ENCODE data around the gene CABS1.

Gene CABS1

DNA sequence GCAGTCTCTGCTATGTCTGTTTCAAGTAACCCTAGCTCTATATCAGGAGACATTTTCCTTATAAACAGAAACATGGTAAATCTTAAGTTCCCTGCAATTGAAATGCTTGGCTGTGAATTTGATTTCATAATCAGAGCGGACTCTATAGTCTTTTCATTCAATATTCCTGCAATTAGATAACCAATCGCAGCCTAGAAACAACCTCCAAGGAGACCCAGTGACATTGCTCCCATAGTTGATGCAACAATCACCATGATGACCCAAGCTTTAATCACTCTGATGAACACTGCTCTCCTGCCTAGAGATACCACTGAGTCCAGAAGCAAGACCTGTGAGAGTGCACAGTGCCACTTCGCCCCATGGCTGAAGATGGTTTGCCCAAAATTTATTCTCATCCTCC is at the start of gene CABS1:
Gene CABS1 (plus strand): TSS at position 301 of the 400 bp plus-strand sequence. CDS start 59 bp downstream, at position 360.
- DNase-seq (ENCODE audit: low spot score), result no peak

DNA sequence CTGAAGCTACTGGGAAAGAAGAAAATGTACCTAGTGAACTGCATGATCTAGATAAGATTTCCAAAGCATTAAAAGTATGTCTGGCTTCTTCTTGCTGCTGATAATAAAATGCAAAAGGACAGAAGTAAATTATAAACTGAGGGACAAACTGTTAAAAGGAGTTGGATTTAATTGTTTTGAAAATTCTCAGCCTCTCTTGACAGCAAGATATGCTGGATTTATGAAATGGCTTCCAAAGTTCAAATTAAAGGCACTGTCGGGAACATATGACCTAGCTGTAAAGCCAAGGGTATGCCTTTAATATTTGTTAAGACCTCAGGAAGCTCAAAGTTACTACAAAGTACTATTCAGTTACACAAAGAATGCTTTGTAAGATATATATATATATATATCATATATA is 46.1 kb upstream of the CABS1 start:
- DNase-seq (ENCODE audit: low spot score), result no peak

DNA sequence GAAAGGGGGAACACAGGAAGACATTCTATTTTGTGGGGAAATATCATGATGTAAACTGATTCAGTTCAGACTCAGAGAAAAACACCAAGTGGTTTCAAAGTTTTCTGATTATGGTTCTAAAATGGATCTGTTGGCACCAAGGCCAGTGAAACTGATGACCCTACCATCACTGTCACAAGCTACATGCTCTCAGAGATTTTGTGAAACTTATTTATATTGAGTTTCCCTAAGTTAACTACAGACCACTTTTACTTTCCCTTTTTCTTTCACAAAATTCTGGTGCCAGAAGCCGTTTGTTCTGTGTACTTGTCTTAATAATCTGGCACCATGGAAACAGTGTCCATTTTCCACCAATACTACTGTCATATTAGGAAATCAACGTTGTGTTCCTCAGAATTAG is 43.4 kb upstream of the CABS1 start:
- no peak for DNase-seq (ENCODE audit: low spot score)

DNA sequence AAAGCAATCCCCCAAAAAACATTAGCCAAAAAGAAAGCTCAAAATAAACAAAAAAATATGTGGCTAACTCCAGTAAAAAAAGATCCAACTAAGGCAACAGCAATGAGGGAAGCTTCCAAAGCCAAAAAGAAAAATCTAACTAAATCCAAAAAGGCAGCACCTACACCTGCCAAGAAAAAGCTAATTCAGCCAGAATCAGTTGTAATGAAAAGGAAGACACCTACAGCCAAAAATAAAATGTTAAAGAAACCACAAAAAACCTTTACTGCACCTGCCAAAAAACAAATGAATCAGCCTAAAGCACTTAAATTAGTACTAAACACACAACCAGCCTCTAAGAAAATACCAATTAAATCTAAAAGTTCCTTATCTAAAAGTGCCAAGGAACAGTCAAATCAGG is 37.2 kb upstream of the CABS1 start:
- DNase-seq (ENCODE audit: low spot score), result no peak

DNA sequence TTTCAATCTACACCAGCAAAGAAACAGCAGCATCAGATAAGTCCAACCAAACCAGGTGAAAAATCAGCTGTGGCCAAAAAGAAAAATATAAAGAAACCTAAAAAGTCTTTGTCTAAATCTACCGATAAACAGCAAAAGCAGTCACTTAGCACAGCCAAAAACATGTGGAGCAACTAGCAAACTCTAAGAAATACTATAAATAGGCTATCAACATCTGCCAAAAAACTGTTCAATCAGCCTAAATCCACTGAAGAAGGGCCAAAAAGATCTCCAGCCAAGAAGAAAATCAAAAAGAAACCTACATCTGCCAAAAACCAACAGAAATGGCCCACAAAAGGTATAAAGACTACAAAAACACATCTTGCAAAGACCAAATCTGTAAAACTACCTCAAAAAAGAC is 36.7 kb upstream of the CABS1 start:
- no peak for DNase-seq (ENCODE audit: low spot score)

DNA sequence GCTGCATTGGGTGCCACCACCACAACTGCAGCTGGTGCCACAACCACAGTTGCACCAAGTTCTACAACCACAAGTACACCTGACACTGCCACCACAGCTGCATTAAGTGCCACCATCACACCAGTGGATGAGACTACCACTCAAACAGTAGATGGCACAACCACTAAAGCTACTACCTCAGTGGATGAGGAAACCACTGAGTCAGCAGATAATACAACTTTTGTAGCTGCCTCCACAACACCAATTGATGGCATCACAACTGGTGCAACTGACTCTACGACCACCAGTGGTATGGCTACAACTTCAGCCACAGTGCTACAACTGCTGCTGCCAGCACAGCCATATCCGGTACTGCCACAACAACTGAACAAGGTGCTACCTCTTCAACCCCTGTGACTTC is 35.1 kb upstream of the CABS1 start:
- no peak for DNase-seq (ENCODE audit: low spot score)

DNA sequence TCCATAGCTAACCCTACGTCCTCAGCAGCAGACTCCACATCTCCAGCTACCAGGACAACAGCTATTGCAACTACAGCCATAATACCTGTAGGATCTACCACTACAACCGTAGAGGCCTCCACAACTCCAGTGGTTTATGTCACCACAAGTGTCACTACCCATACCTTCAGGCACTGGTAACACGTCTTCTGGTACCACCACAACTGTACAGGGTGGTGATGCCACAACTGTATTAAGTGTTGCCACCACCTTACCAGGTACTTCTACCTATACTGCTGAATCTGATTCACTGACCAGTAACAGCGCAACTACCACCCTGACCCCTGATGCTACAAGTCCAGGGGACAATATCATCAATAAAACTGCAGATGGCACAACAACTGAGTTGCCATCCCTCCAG is 34.6 kb upstream of the CABS1 start:
- no peak for DNase-seq (ENCODE audit: low spot score)

DNA sequence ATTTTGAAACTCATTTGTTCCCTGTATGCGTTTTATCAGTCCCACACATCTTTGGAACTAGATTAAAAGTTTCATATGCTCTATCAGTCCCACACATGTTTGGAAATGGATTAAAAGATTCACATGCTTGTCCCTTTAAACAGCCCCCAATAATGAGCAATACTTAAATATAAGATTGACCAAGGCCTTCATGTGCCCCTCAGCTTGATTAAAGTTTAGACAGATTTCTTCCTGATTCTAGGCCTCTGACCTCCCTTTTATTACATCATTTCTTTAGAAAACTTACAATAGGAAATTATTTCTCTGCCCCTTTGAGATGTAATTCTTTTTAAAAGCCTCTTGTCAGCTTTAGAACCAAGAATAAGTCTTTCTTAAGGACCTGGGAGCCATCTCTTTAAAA is 31.7 kb upstream of the CABS1 start:
- no peak for DNase-seq (ENCODE audit: low spot score)

DNA sequence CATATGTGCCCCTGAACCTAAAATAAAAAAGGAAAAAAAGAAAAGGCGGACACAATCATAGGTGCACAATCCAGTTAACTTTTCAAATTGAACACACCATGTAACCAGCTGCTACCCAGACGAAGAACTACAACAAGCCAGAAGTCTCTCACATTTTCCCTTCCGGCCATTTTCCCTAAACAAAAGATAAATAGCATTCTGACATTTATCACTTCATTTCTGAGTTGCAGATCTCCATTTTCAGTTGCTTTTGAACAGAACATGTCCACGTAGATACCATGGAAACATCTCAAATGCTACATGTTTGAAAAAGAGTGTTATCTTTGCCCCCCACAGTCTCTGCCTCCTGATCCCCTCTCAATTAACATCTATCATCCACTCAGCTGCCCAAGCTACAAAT is 29.2 kb upstream of the CABS1 start:
- no peak for DNase-seq (ENCODE audit: low spot score)

DNA sequence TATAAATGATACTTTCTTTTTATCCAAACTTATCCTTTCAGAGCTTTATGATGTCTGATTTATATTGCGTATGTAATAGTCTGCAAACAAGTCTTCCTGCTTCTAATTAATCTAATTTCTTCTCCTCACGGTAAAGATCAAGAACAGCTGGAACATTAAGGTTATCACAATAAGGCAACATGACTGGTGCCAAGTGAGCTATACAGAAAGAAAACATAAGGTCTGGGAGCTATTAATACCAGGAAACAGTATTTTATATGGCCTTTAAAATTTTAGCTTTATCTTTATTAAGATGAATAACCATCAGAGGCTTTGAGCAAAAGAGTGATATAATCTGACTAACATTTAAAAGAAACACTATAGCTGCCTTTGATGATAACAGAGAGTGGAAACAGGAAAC is 28.7 kb upstream of the CABS1 start:
- DNase-seq (ENCODE audit: low spot score), result no peak

DNA sequence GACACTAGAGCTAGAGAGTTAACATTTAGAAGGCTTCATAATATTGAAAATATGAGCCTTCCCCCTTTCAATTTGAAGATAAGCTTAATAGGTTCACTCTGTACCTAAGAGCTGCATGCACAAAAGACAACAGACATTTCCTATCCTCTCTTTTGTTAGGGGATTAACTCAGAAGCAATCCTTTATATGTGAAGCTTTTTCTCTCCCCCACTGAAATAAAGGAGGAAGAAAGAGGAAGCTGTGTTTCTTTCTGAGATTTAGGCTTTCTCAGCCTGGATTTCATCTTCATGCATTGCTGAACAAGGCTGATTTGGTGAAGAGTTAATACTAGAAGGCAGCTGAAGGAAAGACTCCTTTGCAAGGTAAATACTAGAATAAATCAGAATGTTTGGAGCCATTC is 21.0 kb upstream of the CABS1 start:
- no peak for DNase-seq (ENCODE audit: low spot score)

DNA sequence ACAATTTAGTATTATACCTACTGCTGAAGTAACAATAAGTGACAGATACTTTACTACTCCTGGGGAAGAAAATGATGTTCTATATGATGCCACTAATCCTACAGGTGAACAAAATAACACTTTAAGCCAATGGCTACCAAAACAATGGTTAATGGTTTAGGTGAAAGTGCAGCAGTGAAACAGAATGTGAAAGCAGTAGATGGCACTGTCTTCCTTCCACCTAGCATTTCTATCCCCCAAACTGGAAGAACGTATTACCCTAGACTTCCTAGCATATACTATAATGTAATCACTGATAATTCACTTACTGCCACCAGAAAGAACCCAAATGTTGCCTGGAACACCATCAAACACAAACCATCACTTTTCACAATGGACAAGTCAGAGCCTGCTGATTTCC is 18.9 kb upstream of the CABS1 start:
- DNase-seq (ENCODE audit: low spot score), result no peak

DNA sequence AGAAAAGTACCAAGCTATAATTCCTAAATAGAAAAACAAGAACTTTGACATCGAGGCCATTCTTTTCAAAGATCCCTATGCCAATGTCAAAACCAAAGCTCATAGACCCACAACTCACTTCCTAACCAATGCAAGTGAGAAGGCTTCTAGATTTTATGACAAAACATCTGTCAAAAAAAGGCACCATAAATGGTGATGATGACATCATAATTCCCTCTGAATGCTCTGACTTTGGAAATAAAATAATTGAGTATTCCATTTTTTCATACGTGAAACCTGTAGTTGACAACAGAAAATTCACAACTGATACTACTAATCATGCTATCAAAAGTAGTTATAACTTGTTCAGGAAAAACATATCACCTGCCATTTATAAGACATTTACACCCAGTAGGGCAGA is 8.7 kb upstream of the CABS1 start:
- DNase-seq (ENCODE audit: low spot score), result no peak

DNA sequence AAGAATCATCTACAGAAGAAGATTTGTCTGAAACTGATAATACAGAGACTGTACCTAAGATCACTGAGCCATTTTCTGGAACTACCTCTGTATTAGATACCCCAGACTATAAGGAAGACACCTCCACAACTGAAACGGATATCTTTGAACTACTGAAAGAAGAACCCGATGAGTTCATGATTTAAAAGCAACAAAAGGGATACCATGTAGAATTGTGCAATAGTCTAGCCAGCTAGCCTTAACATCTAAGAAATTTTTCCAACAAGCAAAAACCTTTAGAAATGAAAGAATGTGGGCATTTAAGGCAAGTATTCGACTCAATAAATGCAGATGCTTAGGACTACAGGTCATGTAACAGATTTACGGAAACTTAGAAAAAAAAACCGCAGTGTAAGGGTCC is 1.3 kb downstream of the CABS1 start:
- DNase-seq (ENCODE audit: low spot score), result no peak

DNA sequence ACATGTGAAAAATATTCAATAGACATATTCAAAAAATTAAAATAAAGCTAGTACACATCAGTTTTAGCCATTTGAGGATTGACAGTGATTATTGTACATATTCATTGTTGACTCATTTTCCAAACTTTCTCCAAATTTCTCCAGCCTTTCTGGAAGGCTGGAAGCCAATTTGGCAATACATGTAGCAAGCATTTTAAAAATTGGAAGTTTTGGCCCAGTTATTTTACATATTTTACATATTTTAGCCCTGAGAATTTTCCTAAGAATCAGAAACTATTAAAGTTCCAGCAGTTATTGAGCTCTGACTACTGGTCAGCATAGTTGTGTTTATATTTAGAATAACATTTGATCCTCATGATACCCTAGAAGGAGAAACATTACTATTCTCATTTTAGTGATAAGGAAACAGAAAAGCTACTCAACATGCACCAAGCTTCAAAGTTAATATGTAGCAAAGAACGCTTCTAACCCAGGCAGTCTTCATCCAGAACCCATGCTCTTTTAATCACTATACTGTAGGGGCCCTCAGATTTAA is 3.2 kb downstream of the CABS1 start:
- no peak for DNase-seq (ENCODE audit: low spot score)

DNA sequence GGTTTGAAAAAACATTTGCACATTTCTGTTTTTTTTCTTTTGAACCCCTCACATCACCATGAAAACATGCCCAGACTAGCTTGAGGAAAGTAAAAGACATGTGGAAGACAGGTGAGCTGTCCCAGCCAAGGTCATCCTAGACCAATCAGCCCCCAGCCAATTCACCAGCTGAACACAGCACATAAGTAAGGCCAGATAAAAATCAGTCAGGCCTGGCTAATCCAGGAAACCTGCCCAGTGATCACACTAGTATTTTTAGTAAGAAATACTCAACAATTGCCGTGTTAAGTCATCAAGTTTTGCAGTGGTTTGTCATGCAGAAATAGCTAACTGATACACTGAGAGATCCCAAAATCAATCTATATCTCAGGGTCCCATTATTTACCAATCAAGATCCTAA is 21.4 kb downstream of the CABS1 start:
- no peak for DNase-seq (ENCODE audit: low spot score)

DNA sequence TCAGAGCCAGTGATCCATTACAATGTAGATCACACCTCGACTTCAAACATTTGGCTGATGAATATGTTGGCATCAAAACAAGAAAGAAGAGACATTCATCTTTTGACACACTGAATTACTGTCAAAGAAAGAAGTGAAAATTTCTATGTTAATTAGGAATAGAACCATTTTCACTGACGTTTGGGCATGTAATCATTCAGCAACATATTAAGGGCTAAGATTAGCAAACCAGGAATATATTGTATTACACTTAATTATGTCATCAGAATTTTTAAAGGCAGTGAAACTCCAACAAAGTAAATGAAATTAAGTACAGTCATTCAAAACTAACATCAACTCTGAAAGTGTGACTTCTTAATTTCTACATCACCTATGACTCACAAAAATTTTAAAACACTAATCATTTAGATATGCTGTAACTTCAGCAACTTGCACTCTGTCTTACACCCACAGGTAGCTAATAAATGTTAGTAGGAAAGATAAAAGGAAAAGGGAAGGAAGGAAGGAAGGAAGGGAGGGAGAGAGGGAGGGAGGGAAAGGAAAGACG is 24.4 kb downstream of the CABS1 start:
- DNase-seq (ENCODE audit: low spot score), result no peak

DNA sequence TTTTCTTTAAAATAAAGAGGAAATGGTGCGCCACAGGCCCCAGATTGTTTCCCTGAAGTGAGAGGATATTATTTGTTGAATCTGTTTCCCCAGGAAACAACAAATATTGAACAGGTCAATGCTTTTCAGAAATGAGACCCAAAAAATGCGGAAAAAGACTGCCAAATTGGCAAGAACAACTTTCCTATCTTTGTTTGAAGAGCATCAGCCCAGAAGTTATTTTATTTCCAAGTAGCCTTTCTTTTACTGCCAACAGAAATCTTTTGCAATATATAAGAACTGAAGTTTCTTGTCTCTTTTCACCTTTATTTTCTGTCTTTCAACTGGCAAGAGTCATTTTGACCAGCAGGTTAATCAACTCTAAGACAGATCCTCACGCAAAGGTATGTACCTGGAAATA is 25.7 kb downstream of the CABS1 start, which contains the start of gene SMR3A:
Gene SMR3A (plus strand): TSS at position 301 of the 400 bp plus-strand sequence. CDS start 1,356 bp downstream, outside the sequence.
- DNase-seq (ENCODE audit: low spot score), result no peak

DNA sequence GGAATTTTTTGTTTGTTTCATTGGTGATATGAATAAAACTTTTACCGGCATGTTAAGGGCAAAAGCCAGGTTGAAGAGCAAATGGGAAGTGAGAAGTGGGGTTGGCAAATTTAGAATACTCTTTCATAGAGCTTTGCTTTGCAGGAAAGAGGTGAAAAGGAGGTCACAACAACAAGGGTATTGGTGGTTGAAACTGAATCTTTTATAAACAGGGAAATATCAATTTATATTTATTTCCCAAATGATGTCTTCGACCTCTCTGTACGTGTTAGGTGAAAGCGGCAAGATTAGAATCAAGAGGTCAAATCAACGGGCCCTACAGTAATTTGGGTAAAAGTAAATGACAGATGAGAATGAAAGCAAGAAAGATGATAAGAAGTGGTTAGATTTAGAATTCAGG is 29.2 kb downstream of the CABS1 start:
- no peak for DNase-seq (ENCODE audit: low spot score)

DNA sequence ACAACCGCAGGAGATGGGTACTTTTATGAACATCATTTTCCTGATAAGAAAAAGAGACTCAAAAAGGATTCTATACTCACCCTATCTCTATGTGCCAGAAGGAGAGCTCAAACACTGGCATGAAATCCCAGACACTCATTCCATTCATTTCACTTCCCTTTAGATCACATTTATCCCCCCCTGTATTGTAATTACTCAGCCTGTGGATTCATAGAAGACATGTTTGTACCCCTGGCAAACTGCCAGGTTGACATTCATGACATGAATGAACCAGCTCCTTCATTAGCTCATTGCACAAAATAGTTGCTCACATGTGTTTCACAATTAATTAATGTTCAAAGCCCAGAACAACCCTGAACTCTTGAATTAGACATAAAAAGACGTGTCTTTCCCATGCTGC is 30.7 kb downstream of the CABS1 start:
- DNase-seq (ENCODE audit: low spot score), result no peak

DNA sequence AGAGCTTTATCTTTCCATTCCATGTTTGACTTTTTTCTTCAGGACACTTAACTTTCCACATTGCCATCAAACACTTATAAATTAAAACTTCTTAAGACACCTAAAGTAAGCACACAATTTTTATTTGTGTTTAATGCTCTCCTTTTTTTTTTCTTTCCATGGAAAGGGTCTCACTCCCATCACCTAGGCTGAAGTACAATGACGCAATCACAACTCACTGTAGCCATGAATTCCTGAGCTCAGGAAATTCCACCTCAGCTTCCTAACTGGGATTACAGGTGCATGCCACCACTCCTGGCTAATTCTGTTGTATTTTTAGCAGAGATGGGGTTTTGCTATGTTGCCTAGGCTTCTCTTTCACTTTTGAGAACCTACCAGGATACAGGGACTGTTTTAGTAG is 33.0 kb downstream of the CABS1 start:
- no peak for DNase-seq (ENCODE audit: low spot score)

DNA sequence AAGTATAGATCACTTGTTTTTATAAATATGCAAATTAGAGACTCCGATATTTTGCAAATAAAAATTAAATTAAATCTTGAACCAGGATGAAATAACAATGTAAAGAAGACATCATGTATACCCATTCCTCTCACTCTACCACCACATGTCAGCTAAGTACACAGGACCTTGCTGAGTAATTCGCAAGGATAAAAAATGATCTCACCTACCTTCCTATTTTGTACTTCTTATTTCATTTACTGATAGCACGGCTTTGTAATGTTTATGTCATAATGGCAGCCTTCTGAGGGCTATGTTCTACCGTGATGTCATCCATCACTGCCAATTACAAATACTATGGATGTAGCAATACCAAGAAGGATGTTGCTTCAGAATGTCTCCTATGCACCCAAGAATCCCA is 37.2 kb downstream of the CABS1 start:
- no peak for DNase-seq (ENCODE audit: low spot score)

DNA sequence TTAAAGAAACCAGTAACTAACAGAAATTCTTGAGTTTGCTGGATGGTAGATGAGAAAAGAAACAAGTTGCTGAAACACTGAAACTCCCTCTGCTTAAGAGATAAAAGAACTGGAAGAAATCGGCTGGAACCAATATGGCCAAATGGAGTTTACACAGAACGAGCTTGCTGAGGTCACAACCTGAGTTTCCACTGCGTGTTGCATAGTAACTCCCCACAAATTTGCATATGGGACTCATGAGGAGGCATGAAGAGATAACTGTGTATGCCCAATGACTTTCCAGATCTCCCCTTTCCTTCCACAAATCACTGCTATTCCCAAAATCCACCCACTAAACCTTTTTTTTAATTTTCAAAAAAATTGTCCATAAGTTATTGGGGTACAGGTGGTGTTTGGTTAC is 38.0 kb downstream of the CABS1 start:
- no peak for DNase-seq (ENCODE audit: low spot score)

DNA sequence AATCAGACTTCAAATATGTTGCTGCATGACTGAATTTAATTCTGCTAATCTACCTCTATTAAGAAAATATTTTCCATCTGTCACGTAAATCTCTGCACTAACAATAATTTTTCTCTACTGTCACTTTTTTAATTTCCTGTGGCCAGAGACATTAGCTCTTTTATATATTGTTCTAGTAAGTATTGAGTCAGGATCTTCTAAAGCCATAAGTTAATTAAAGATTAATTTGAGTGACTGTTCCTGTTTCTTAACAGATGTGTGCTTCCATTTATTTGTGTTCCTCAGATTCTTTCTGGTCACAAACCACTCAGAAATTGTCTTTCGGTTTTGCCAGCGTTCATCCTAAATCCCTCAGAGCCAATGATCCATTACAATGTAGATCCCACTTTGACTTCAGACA is 45.8 kb downstream of the CABS1 start:
- DNase-seq (ENCODE audit: low spot score), result no peak
